GM12892 (cell line): ENCODE measurements around the gene MN1.

Source experiments
- POLR2A ChIP-seq: IDR thresholded peaks from 2 replicates; pipeline ENCODE4 v1.6.1; 2011; ENCODE audit warnings: low read depth, low read length, control low read depth
- POLR2AphosphoS5 ChIP-seq: IDR thresholded peaks from 2 replicates; pipeline ENCODE4 v1.6.1; 2011; ENCODE audit warnings: low read depth, low read length, control low read depth

GRCh38 chr22:27816552-27816951 lies 15.0 kb upstream of the MN1 start:
- TF ChIP-seq POLR2AphosphoS5 (no peak), POLR2A (no peak)
